HG03103 (cell line): ENCODE data around the gene ZNF69.
"Not testable (repeated sequence)": the region's sequence is repeated elsewhere in the genome, so short reads cannot be mapped to it uniquely, and the experiment has no call there.

Experiments
- ATAC-seq: cut with Tn5 transposase; IDR thresholded peaks from one replicate; pipeline ENCODE4 v1.9.1; 2021; ENCODE audit warnings: low read depth; ENCODE audit not compliant: unreplicated experiment

ZNF69 gene

DNA sequence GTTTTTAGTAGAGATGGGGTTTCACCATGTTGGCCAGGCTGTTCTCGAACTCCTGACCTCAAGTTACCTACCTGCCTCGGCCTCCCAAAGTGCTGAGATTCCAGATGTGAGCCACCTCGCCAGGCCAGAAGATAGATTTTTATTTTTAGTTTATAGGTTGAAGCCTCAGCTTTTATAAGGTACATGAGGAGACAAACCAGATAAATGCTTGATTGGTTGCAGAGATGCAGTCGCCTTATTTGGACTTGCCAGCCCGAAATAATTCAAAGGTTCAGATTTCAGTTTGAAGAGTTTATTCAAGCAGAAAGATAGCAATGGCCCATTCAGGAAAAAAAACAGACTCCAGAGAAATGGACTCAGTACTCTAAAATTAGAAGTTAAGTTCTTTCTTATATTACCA, 3.1 kb downstream of the ZNF69 start:
- ATAC-seq, result no peak

GRCh38 chr19:11894851-11895250, 7.3 kb downstream of the ZNF69 start:
- ATAC-seq, result no peak

- ATAC-seq, result no peak
Measured at GRCh38 chr19:11902228-11902627, 14.6 kb downstream of the ZNF69 start.

DNA sequence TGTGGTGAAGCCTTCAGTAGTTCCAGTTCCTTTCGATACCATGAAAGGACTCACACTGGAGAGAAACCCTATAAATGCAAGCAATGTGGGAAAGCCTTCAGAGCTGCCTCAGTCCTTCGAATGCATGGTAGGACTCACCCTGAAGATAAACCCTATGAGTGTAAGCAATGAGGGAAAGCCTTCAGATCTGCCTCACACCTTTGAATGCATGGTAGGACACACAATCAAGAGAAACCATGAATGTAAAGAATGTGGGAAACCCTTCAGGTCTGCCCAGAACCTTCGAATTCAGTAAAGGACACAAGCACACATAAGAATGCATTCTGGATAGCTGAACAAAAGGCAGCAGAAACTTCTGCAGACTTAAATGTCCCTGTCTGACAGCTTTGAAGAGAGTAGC, 18.3 kb downstream of the ZNF69 start:
- no peak for ATAC-seq

- not testable (repeated sequence) for ATAC-seq
Measured at GRCh38 chr19:11911937-11912336, 24.4 kb downstream of the ZNF69 start.

DNA sequence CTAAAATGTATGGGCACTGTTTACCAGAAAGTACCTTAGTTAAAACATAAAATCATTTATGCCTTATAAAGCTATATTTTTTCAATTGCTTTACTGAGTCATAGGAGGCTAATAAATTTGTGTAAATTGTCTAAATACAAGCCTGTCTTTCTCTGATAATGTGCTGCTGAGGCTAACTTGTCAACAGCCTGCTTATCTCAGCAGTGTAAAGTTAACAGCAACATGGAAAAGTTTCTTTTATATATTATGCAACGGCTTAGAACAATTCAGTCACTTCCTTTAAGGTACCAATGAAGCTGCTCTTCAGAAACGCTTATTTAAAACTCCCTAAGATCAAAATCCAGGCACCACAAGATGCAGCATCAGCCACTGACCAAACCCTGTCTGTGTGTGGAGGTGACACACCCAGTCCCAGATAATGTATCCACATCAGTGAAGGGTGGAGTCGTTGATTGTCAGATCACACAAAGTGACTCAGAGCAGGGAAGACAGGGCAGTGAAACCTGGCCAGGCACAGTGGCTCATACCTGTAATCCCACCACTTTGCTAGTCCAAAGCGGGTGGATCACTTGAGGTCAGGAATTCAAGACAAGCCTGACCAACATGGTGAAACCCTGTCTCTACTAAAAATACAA, 27.0 kb downstream of the ZNF69 start:
- not testable (repeated sequence) for ATAC-seq

GRCh38 chr19:11921852-11922495, 34.4 kb downstream of the ZNF69 start:
- ATAC-seq, result no peak

- peak; percentile 87 for ATAC-seq
Measured at GRCh38 chr19:11924886-11925650, 37.5 kb downstream of the ZNF69 start, which contains the start of gene ZNF700. Gene ZNF700 (plus strand): TSS chr19:11925107. CDS start chr19:11925211, 104 bp downstream.

DNA sequence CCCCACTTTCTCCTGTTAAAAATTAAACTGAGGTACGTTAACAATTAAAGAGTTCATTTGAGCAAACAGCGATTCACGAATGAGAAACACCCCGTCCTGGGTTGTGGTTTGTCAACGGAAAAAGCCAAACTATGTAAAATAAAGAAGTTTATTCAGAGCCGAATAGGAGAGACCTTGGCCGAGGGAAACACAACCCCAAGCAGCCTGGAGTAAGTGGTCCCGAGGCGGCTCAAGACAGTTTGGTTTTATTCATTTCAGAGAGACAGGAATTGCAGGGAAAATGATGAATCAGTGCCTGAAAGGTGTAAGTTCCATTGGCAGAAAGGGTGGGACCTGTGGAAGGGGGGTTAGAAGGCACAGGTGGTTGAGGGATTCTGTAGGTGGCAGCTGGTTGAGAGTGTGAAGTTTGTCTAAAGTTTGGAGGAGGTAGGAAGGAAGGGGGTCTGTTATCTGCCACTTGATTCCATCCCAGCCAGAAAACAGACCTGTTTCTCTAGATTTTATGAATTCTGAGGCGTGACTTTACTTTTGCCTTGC, 38.1 kb downstream of the ZNF69 start:
- ATAC-seq, result not testable (repeated sequence)

DNA sequence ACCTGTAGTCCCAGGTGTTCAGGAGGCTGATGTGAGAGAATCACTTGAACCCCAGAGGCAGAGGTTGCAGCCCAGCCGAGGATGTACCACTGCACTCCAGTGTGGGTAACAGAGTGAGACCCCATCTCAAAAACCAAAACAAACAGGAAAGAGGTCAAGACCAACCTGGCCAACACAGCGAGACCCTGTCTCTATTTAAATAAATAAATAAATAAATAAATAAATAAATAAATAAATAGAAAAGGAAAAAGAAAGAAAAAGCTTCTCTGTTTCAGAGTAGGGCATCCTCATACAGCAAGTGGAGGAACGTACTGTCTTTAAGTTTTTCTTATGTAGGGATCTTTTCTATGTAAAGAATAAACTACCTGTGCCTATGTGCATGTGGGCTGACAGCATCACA, 39.6 kb downstream of the ZNF69 start:
- no peak for ATAC-seq

GRCh38 chr19:11931051-11931450, 43.5 kb downstream of the ZNF69 start:
- ATAC-seq, result no peak

GRCh38 chr19:11931513-11931912, 43.9 kb downstream of the ZNF69 start:
- ATAC-seq, result no peak

- not testable (repeated sequence) for ATAC-seq
Measured at GRCh38 chr19:11935829-11936228, 48.2 kb downstream of the ZNF69 start.

GRCh38 chr19:11938383-11938782, 50.8 kb downstream of the ZNF69 start:
- not testable (repeated sequence) for ATAC-seq

DNA sequence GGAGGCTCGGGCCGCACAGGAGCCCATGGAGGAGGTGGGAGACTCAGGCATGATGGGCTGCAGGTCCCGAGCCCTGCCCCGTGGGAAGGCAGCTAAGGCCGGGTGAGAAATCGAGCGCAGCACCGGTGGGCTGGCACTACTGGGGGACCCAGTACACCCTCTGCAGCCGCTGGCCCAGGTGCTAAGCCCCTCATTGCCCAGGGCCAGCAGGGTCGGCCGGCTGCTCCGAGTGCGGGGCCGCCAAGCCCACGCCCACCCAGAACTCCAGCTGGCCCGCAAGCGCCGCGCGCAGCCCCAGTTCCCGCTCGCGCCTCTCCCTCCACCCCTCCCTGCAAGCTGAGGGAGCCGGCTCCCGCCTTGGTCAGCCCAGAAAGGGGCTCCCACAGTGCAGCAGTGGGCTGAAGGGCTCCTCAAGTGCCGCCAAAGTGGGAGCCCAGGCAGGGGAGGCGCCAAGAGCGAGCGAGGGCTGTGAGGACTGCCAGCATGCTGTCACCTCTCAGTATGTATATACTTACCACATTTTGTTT, 53.8 kb downstream of the ZNF69 start:
- not testable (repeated sequence) for ATAC-seq

GRCh38 chr19:11942008-11942842, 54.6 kb downstream of the ZNF69 start:
- no peak for ATAC-seq

DNA sequence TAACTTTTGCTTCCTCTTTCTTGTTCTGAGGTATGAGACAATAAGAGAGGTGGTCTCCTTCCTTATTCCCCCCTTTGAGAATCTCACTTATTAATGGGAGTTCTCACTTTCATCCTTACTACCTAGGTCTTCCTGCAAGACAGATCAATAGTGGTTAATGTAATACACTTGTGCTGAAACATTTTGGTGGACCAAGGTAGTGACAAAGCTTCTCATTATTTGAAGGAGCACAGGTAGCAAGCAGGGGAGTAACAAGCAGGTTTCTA, 55.2 kb downstream of the ZNF69 start:
- no peak for ATAC-seq

- ATAC-seq, result no peak
Measured at GRCh38 chr19:11944656-11945055, 57.1 kb downstream of the ZNF69 start.

GRCh38 chr19:11948646-11949045, 61.1 kb downstream of the ZNF69 start:
- no peak for ATAC-seq

GRCh38 chr19:11949201-11949600, 61.6 kb downstream of the ZNF69 start:
- no peak for ATAC-seq
